Posterior cingulate gyrus (tissue), 11 donors: ENCODE data around the gene TNRC18.
"Not testable (repeated sequence)": the region's sequence is repeated elsewhere in the genome, so short reads cannot be mapped to it uniquely, and the experiment has no call there.

Experiments used
- DNase-seq, 10 donors: peaks; one replicate each; pipeline versions ENCODE4 v3.0.0 to v3.0.0-alpha.2; 2020 to 2021; ENCODE audit warnings: mixed read lengths in 3 of 10
- intact Hi-C: fragments of 100-400 bp; cut with DNase I; formaldehyde crosslinking; loops from one replicate; pipeline ENCODE4 v1.15.1; 2023

TNRC18 gene

DNA sequence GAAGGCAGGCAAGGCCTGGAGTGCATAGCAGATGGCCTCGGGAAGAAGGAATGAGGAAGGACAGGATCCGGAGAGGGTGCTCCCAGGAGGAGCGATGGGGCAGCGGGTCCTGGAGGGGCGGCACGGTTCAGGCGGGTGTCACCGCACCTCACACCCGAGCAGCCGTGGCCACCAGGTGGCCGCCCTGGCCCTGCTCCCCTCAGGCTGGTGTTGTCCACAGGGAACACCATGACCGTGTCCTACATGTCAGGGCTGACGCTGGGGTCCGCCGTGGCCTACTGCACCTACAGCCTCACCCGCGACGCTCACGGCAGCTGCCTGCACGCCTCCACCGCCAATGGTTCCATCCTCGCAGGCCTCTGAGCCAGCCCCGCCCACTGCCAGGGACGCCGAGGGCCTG, 121.1 kb downstream of the TNRC18 start:
- no peak for DNase-seq
- intact Hi-C loops, result no loop called here

DNA sequence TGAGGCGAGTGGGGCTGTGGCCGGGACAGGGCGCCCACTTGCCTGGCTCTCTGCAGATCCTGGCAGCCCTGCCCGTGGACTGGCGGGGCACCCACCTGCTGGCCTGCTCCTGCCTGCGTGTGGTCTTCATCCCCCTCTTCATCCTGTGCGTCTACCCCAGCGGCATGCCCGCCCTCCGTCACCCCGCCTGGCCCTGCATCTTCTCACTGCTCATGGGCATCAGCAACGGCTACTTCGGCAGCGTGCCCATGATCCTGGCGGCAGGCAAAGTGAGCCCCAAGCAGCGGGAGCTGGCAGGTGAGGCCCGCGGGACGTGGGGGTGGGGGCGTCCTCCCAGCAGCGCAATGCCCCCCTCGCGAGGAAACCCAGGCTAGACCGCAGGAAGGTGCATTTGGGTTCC, 123.3 kb downstream of the TNRC18 start:
- intact Hi-C loops, result no loop called here
- DNase-seq, result no peak

GRCh38 chr7:5296611-5297226, 126.9 kb downstream of the TNRC18 start:
- intact Hi-C loops, result no loop called here
- DNase-seq, result peak in 6 of 10 donors; percentile 23 to 89 (median 42)

DNA sequence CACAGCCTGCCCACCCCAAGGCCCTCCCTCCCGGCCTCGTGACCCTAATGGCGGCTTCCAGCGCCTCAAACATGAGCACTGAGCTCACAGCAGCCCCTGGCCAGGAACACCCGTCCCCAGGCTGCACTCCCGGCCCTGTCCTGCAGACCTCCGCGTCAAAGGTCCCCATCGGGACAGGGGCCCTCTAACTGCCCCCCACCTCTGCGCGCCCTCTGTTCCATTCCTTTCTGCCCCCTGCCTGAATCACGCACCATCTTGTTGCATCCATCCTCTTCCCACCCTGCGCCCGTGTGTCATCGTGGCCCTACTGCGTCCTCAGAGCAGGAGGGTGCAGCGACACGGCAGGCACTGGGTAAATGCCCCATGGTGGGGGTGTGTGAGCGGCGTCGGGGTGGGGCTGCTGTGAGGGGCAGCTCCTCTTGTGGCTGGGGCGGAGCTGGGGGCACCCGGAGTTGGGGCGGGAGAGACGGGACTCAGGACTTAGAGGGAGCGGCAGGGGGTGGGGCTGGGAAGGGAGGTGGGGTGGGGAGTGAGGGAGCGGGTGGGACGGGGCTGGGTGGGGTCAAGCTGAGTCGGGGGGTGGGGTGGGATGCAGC, 127.5 kb downstream of the TNRC18 start:
- DNase-seq, result no peak
- intact Hi-C loops, result no loop called here

DNA sequence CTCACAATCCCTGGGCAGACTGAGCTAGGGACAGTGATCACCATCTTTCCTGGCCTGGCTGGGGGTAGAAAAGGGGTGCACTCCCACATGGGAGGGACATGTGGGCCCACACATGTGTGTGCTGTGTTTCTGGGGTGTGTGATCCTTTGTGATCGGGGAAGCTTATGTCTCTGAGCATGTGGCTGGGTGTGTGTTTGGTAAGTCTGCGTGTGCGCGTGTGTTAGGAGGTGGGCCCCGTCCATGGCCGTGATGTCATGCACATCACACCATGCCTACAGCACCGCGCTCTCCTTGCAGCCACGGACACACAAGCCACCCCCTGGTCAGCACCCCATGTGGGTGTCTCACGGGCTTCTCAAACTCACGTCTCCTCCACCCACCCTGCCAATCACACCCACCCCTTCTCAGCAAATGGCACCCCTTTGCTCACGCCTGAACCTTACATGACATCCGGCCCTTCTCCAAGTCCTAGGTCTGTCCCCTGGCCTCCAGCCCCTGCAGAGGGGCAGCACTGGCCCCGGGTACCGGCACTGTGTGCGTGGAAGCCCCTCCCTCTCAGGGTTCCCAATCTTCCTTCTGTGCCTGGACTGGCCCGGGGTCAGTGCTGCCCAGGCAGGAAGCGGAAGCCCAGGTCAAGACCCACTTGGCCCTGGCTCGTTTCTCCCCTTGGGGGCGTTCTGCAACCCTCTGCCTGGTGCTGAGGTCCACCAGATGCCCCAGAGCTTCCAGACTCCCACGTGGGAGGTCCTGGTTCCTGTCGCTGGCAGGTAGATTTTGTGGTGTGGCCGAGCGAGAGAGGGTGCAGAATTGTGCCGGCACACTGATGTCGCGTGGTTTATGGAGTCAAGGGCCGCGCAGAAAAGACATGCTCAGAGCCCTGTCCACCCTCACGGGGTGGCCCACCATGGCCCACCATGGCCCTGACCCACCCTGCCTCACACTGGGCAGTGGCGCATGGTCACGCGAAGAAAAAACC, 128.3 kb downstream of the TNRC18 start:
- no peak for DNase-seq
- intact Hi-C loops, result no loop called here

- intact Hi-C loops, result no loop called here
- no peak for DNase-seq
Observed at GRCh38 chr7:5294169-5294987, 129.3 kb downstream of the TNRC18 start.

- DNase-seq, result not testable (repeated sequence)
Observed at GRCh38 chr7:5291711-5292335, 131.8 kb downstream of the TNRC18 start.

GRCh38 chr7:5291301-5291700, 132.3 kb downstream of the TNRC18 start:
- DNase-seq, result no peak
- intact Hi-C loops, result no loop called here

More at GRCh38 chr7:5291711-5292335, 131.8 kb downstream of the TNRC18 start:
- intact Hi-C loops, result not testable (repeated sequence)

DNA sequence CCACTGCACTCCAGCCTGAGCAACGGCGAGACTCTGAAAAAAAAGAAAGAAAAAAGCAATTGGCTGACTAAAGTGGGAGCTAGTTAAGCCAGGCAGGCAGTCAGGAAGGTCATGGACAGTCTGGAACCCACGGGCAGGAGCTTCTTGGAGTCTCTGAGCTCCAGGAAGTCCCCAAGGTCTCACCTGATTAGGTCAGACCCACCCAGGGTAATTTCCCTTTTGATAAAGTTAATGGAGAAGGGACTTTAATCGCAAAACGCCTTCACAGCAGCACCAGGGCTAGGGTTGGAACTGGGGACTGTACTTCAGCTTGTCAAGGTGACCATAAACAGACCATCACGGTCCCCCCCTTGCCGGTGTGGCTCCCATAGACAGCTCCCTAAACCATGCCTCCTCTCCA, 134.3 kb downstream of the TNRC18 start:
- intact Hi-C loops, result no loop called here
- DNase-seq, result no peak

GRCh38 chr7:5288560-5288959, 135.1 kb downstream of the TNRC18 start:
- DNase-seq, intact Hi-C loops: not testable (repeated sequence)

- no peak for DNase-seq
- intact Hi-C loops, result no loop called here
Observed at GRCh38 chr7:5287802-5288201, 135.8 kb downstream of the TNRC18 start.

DNA sequence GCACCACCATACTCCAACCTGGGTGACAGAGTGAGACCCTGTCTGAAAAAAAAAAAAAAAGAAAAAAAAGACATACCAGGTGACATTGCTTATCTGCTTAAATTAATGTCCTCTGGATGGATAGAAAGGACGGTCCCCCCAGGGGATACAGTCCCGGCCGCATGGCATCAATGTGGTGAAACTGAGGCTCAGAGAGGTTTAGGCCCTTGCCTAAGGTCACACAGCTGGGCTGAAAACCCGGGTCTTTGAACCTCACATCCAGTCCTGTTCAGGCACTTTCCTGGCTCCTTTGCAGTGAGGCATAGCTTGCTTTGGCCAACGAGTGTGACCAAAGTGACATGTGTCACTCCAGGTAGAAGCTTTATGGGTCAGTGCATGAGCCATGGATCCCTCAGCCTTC, 136.3 kb downstream of the TNRC18 start:
- intact Hi-C loops, DNase-seq: not testable (repeated sequence)

DNA sequence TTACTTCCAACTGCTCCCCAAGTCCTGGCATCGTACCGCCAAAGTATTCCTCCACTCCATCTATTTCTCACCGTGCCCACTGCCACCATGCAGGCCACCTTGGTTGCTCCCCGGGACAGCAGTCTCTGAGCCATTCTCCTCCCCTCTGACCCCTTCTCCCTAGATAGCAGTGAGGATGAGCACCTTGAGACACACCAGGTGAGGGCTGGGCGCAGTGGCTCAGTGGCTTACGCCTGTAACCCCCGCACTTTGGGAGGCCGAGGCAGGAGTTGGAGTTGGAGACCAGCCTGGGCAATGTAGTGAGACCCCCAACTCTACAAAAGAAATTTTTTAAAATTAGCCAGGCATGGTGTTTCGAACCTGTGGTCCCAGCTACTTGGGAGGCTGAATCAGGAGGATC, 136.7 kb downstream of the TNRC18 start:
- intact Hi-C loops, result no loop called here
- no peak for DNase-seq

DNA sequence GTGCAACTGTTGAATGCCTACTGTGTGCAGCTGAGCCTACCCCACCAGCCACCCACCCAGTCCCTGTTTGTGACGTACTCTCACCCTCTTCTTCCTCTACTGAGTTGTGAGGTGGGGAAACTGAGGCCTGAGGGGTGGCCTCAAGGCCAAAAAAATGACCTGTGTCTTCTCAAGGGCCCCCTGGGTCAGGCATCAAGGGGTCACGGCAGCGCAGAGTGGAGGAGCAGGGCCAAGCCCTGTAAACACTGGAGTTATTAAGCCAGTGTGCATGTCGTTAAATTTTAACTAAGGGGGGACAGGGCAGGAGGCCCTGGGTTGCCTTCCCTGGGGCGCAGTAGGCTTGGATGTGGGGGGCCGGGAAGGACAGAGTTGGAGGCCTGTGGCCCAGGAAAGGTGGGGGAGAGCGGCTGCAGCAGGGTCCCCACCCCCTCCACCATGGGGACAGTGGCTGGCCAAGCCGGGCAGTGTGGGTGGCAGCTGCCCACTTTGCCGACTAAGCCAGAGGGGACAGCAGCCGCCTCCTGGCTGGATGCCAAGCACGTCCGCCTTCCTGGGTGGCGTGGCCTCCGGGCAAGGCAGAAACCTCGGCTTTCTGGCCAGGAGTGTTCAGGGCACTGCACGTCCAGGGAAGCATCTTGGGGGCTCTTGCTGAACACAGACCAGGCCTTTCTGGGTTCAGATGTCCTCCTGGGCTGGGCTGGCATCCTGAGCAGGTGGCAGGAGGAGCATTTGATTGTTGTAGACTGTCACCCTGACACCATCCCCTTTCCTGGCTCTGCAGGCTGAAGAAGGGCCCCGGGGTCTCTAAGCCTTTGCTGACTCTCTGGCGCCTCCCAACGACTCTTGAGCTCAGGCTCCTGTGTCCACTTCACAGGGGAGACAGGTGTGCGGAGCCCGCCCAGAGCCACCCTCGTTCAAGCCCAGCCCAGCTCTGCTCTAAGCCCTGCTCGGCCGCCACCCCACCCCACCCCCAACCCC, 139.0 kb downstream of the TNRC18 start:
- DNase-seq, result peak; percentile 33 to 93 (median 60)
- intact Hi-C loops, result loop anchor here (5.0 kb wide), 1 partner anchor 42 kb away; no protein-coding TSS in a partner anchor

- intact Hi-C loops, result loop anchor here (5.0 kb wide), 1 partner anchor 41 kb away; no protein-coding TSS in a partner anchor
- DNase-seq, result peak in 1 of 10 donors; percentile 21
Observed at GRCh38 chr7:5283421-5284303, 140.0 kb downstream of the TNRC18 start.

- peak in 8 of 10 donors; percentile 25 to 92 (median 70) for DNase-seq
- intact Hi-C loops, result loop anchor here (5.0 kb wide), 1 partner anchor 40 kb away; no protein-coding TSS in a partner anchor
Observed at GRCh38 chr7:5282543-5283316, 140.9 kb downstream of the TNRC18 start, which contains the start of gene SLC29A4. Gene SLC29A4 (plus strand): TSS chr7:5282943. CDS start chr7:5287817, 4,874 bp downstream.
